22Rv1 (cell line): Measurements from ENCODE around the gene KCNA4.

Source experiments
- ZFX ChIP-seq: fragments of 450-650 bp; IDR thresholded peaks from 2 replicates; pipeline ENCODE4 v1.6.1; 2017; ENCODE audit warnings: antibody characterized with exemption, borderline replicate concordance
- TF ChIP-seq, protein P1 (sequence below): fragments of 450-650 bp; IDR thresholded peaks from 2 replicates; pipeline ENCODE4 v1.5.1; 2017; ENCODE audit warnings: mild to moderate bottlenecking

DNA sequence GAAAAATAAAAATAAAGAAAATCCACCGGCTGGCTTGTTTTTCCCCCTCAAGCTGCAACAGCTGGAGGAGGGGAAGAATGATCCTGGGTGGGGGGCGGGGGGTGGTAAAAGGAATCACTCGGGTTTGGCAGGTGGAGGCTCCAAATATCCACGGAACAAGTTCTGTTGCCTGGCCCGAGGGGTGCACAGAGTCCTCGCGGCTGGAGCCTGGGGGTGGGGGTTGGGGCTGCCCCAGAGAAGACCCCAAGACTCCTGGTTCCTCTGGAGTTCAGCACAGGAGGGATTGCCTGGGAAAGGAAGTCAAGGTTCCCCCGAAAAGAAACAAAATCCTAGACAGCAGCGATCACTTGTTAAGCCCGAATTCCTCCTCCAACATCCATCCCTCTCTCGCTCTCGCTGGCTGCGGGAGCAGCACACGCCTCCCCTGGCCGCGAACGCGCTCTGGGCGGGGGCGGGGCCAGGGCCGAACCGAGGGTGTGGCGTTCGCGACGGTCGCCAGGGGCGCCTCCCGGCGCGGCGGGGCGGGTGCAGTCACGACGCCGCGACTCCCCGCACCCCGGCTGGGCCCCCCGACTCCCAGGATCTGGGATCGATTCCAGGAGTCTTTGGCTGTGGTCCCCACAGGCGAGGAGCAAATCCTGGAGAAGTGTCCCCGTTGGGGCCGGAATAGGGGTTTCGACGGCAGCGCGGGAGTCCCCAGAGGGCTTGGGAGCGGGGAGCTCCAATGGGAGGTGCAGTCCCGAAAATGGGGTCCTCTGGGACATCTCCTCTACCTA, at the start of gene KCNA4:
- TF ChIP-seq, protein P1, sequence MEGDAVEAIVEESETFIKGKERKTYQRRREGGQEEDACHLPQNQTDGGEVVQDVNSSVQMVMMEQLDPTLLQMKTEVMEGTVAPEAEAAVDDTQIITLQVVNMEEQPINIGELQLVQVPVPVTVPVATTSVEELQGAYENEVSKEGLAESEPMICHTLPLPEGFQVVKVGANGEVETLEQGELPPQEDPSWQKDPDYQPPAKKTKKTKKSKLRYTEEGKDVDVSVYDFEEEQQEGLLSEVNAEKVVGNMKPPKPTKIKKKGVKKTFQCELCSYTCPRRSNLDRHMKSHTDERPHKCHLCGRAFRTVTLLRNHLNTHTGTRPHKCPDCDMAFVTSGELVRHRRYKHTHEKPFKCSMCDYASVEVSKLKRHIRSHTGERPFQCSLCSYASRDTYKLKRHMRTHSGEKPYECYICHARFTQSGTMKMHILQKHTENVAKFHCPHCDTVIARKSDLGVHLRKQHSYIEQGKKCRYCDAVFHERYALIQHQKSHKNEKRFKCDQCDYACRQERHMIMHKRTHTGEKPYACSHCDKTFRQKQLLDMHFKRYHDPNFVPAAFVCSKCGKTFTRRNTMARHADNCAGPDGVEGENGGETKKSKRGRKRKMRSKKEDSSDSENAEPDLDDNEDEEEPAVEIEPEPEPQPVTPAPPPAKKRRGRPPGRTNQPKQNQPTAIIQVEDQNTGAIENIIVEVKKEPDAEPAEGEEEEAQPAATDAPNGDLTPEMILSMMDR = peak; percentile 56
- no peak for TF ChIP-seq ZFX
